ENCODE data around the gene CLCNKB. TPM values are rescaled to one million over a fixed set of nuclear protein-coding genes. Genes with fewer than 3 reads are reported as not detected.
"Not testable (repeated sequence)": the region's sequence is repeated elsewhere in the genome, so short reads cannot be mapped to it uniquely, and the experiment has no call there.

Gene CLCNKB
- total RNA-seq, 1 donor: 0.36 TPM

GRCh38 chr1:16022393-16022792, 21.2 kb upstream of the CLCNKB start:
- Histone ChIP-seq H3K4me2 (ENCODE audit: insufficient read depth, low read length) (no peak overlapping the region), H3K9me3 (ENCODE audit: low read depth, low read length) (no peaks in the 10 kb centered on the region), H3K27ac (ENCODE audit: low read depth, low read length) (no peak overlapping the region), H4K20me1 (ENCODE audit: insufficient read depth, low read length) (no peaks in the 10 kb centered on the region), H2AFZ (ENCODE audit: low read length) (no peak overlapping the region), H3K4me1 (ENCODE audit: insufficient read depth, low read length) (peaks cover 33% of the 10 kb centered on the region), H3K79me2 (ENCODE audit: insufficient read depth, low read length) (peaks cover 2% of the 10 kb centered on the region), H3K27me3 (ENCODE audit: insufficient read depth, low read length) (no peaks in the 10 kb centered on the region), H3K4me3 (ENCODE audit: insufficient read depth, low read length) (no peak overlapping the region), H3K36me3 (ENCODE audit: insufficient read depth, low read length) (no peaks in the 10 kb centered on the region)
- peak; percentile 29 for DNase-seq (ENCODE audit: insufficient read length, low spot score, missing footprints)
- TF ChIP-seq CTCF (IDR thresholded peaks at IDR 0.05; ENCODE audit: extremely low read depth, low read depth, low read length): no peak

- Histone ChIP-seq H3K36me3 (ENCODE audit: insufficient read depth, low read length) (no peaks in the 10 kb centered on the region), H3K4me3 (ENCODE audit: insufficient read depth, low read length) (no peak overlapping the region), H3K27me3 (ENCODE audit: insufficient read depth, low read length) (no peaks in the 10 kb centered on the region), H3K4me2 (ENCODE audit: insufficient read depth, low read length) (no peak overlapping the region), H2AFZ (ENCODE audit: low read length) (no peak overlapping the region), H4K20me1 (ENCODE audit: insufficient read depth, low read length) (no peaks in the 10 kb centered on the region), H3K4me1 (ENCODE audit: insufficient read depth, low read length) (peaks cover 26% of the 10 kb centered on the region), H3K79me2 (ENCODE audit: insufficient read depth, low read length) (no peaks in the 10 kb centered on the region), H3K9me3 (ENCODE audit: low read depth, low read length) (no peaks in the 10 kb centered on the region), H3K27ac (ENCODE audit: low read depth, low read length) (no peak overlapping the region)
- no peak for TF ChIP-seq CTCF (IDR thresholded peaks at IDR 0.05; ENCODE audit: extremely low read depth, low read depth, low read length)
- DNase-seq (ENCODE audit: insufficient read length, low spot score, missing footprints): peak; percentile 46
These were observed 20.4 kb upstream of the CLCNKB start for GRCh38 chr1:16023050-16023653.

GRCh38 chr1:16026302-16026701, 17.3 kb upstream of the CLCNKB start:
- H3K4me1 ChIP-seq (ENCODE audit: insufficient read depth, low read length); H3K27me3 ChIP-seq (ENCODE audit: insufficient read depth, low read length); H4K20me1 ChIP-seq (ENCODE audit: insufficient read depth, low read length); H2AFZ ChIP-seq (ENCODE audit: low read length); H3K36me3 ChIP-seq (ENCODE audit: insufficient read depth, low read length); H3K27ac ChIP-seq (ENCODE audit: low read depth, low read length); H3K9me3 ChIP-seq (ENCODE audit: low read depth, low read length); H3K4me2 ChIP-seq (ENCODE audit: insufficient read depth, low read length); H3K4me3 ChIP-seq (ENCODE audit: insufficient read depth, low read length); H3K79me2 ChIP-seq (ENCODE audit: insufficient read depth, low read length): not testable (repeated sequence)
- peak; percentile 32 for DNase-seq (ENCODE audit: insufficient read length, low spot score, missing footprints)

- Histone ChIP-seq H2AFZ (ENCODE audit: low read length) (no peak overlapping the region), H3K27ac (ENCODE audit: low read depth, low read length) (no peak overlapping the region), H3K79me2 (ENCODE audit: insufficient read depth, low read length) (no peaks in the 10 kb centered on the region), H3K4me3 (ENCODE audit: insufficient read depth, low read length) (no peak overlapping the region), H3K9me3 (ENCODE audit: low read depth, low read length) (no peaks in the 10 kb centered on the region), H3K36me3 (ENCODE audit: insufficient read depth, low read length) (no peaks in the 10 kb centered on the region), H3K27me3 (ENCODE audit: insufficient read depth, low read length) (no peaks in the 10 kb centered on the region), H4K20me1 (ENCODE audit: insufficient read depth, low read length) (no peaks in the 10 kb centered on the region), H3K4me1 (ENCODE audit: insufficient read depth, low read length) (no peaks in the 10 kb centered on the region), H3K4me2 (ENCODE audit: insufficient read depth, low read length) (peak overlapping the region; percentile 64)
- TF ChIP-seq CTCF (IDR thresholded peaks at IDR 0.05; ENCODE audit: extremely low read depth, low read depth, low read length): no peak
- peak; percentile 90 for DNase-seq (ENCODE audit: insufficient read length, low spot score, missing footprints)
These were observed 16.7 kb upstream of the CLCNKB start for GRCh38 chr1:16026723-16027484.

All from osteoblast (primary cell).